ENCODE results near the gene SPOCD1.

Gene SPOCD1

DNA sequence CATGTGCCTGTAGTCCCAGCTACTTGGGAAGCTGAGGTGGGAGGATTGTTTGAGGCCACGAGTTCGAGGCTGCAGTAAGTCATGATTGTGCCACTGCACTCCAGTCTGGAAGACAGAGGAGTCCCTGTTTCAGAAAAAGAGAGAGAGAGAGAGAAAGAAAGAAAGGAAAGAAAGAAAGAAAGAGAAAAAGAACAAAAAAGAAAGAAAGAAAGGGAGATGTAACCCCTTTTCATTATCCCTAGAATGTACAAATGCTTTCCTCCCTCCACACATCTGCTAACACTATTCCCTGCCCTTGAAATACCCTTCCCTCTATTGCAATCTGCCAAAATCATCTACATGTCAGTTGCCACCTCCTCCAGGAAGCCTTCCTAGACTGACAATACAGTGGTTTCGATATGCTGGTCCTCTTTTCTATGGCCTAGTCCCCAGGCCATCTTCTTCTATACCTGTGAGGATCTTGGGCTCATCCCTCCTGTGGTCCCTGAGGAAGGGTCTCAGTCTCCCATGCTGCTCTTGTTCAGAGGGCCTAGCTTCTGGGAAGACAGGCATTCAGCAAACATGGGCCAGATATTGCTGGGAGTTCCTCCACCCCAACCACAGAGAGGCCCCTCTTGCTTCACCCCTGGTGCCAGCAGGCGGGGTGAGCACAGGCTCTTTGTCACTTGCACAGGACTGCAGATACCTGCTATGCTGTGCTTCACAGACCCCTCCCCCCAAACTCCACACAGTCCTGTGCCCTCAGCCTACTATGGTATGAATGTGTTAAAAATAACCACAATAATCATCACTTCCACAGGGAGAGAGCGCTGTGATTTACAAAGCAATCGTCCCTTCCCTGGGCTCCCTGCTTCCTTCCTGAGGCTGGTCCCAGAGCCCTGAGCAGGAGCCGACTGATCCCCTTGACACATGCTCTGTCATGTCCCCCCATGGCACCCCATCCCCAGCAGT, 65.8 kb downstream of the SPOCD1 start:
- Histone ChIP-seq H3K56ac (ENCODE audit: low read length) (no peak overlapping the region), H3K18ac (ENCODE audit: low read length) (no peak overlapping the region), H3K4ac (ENCODE audit: low read depth, low read length) (no peak overlapping the region), H3K4me2 (ENCODE audit: low read length) (no peak overlapping the region), H3K27ac (ENCODE audit: low read depth, low read length) (no peak overlapping the region), H3K27me3 (ENCODE audit: insufficient read depth, low read length, poor library complexity) (no peaks in the 10 kb centered on the region), H2BK120ac (ENCODE audit: low read depth, low read length) (no peak overlapping the region), H2BK5ac (ENCODE audit: low read length) (no peak overlapping the region), H2BK15ac (replicated peaks; ENCODE audit: low read depth) (no peak overlapping the region), H3K4me3 (ENCODE audit: low read length) (no peak overlapping the region), H3K9ac (ENCODE audit: low read length) (no peak overlapping the region), H4K5ac (ENCODE audit: low read length) (no peak overlapping the region), H4K8ac (ENCODE audit: low read depth, low read length) (no peak overlapping the region), H2AK5ac (ENCODE audit: low read length) (no peak overlapping the region), H3K23ac (ENCODE audit: low read length) (no peak overlapping the region), H3K79me1 (ENCODE audit: low read length) (no peaks in the 10 kb centered on the region), H3K36me3 (ENCODE audit: control insufficient read depth, insufficient read depth, low read length) (no peaks in the 10 kb centered on the region), H3K4me1 (ENCODE audit: control insufficient read depth, low read depth, low read length) (peaks cover 12% of the 10 kb centered on the region), H3K79me2 (ENCODE audit: control insufficient read depth, insufficient read depth, low read length) (no peaks in the 10 kb centered on the region)
- no peak for DNase-seq
- WGBS (ENCODE audit: extremely low coverage, insufficient coverage, low lambda C conversion rate) = no CpG with 5 or more reads among the region's 7 CpGs

DNA sequence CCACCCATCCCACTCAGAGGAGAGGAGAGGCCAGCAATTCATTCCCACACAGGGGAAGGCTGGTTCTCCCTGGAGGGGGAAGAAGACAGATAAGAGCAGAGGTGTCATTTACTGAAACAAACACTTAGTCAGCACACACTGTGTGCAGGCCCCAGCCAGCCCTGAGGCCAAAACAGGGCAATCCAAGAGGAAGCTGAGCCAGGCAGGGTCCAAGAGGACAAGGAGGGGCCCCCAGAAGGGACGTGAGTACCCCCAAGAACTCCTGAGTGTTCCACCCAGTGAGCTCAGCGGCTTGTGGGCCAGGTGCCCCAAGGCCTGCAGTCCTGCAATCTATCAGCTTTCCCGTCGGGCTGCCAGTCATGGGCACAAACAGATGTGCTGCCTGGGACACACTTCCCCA, 67.5 kb downstream of the SPOCD1 start:
- no peak overlapping the region for H3K4me2 ChIP-seq (ENCODE audit: low read length)
- no peak overlapping the region for H3K23ac ChIP-seq (ENCODE audit: low read length)
- no peaks in the 10 kb centered on the region for H3K27me3 ChIP-seq (ENCODE audit: insufficient read depth, low read length, poor library complexity)
- H3K4ac ChIP-seq (ENCODE audit: low read depth, low read length) = no peak overlapping the region
- H3K56ac ChIP-seq (ENCODE audit: low read length) = peak overlapping the region; percentile 77
- no peak overlapping the region for H2BK5ac ChIP-seq (ENCODE audit: low read length)
- H3K27ac ChIP-seq (ENCODE audit: low read depth, low read length) = no peak overlapping the region
- peak; percentile 69 for DNase-seq
- no peak overlapping the region for H3K18ac ChIP-seq (ENCODE audit: low read length)
- no peaks in the 10 kb centered on the region for H3K79me2 ChIP-seq (ENCODE audit: control insufficient read depth, insufficient read depth, low read length)
- peaks cover 12% of the 10 kb centered on the region for H3K4me1 ChIP-seq (ENCODE audit: control insufficient read depth, low read depth, low read length)
- H3K4me3 ChIP-seq (ENCODE audit: low read length) = no peak overlapping the region
- WGBS (ENCODE audit: extremely low coverage, insufficient coverage, low lambda C conversion rate) = no CpG with 5 or more reads among the region's 4 CpGs
- no peaks in the 10 kb centered on the region for H3K79me1 ChIP-seq (ENCODE audit: low read length)
- no peak overlapping the region for H2AK5ac ChIP-seq (ENCODE audit: low read length)
- no peak overlapping the region for H2BK15ac ChIP-seq (replicated peaks; ENCODE audit: low read depth)
- H2BK120ac ChIP-seq (ENCODE audit: low read depth, low read length) = no peak overlapping the region
- no peak overlapping the region for H4K8ac ChIP-seq (ENCODE audit: low read depth, low read length)
- H4K5ac ChIP-seq (ENCODE audit: low read length) = no peak overlapping the region
- no peaks in the 10 kb centered on the region for H3K36me3 ChIP-seq (ENCODE audit: control insufficient read depth, insufficient read depth, low read length)
- peak overlapping the region; percentile 3 for H3K9ac ChIP-seq (ENCODE audit: low read length)

DNA sequence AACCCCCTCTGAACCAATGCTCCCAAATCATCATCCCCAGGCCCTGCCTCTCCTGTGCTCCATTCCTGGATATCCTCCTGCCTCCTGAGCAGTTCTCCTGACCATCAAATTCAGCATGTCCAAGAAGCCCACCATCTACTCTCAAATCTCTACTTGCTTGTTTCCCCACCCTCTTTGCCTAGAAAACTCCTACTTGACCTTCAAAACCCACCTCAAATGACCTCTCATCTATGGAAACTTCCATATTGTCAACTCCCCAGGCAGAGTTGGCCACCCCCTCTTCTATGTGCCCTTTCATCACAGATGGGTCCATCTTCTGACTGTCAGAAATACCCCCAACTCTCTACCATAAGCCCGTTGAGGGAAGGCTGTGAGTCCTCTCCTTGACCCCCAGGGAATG, 68.5 kb downstream of the SPOCD1 start:
- Histone ChIP-seq H3K56ac (ENCODE audit: low read length) (peak overlapping the region; percentile 0), H4K5ac (ENCODE audit: low read length) (no peak overlapping the region), H3K4me3 (ENCODE audit: low read length) (no peak overlapping the region), H3K23ac (ENCODE audit: low read length) (no peak overlapping the region), H3K4me2 (ENCODE audit: low read length) (no peak overlapping the region), H3K18ac (ENCODE audit: low read length) (no peak overlapping the region), H2BK120ac (ENCODE audit: low read depth, low read length) (no peak overlapping the region), H2BK15ac (replicated peaks; ENCODE audit: low read depth) (no peak overlapping the region), H3K79me2 (ENCODE audit: control insufficient read depth, insufficient read depth, low read length) (no peaks in the 10 kb centered on the region), H3K4ac (ENCODE audit: low read depth, low read length) (no peak overlapping the region), H3K4me1 (ENCODE audit: control insufficient read depth, low read depth, low read length) (peaks cover 10% of the 10 kb centered on the region), H4K8ac (ENCODE audit: low read depth, low read length) (no peak overlapping the region), H3K27me3 (ENCODE audit: insufficient read depth, low read length, poor library complexity) (no peaks in the 10 kb centered on the region), H2BK5ac (ENCODE audit: low read length) (no peak overlapping the region), H3K36me3 (ENCODE audit: control insufficient read depth, insufficient read depth, low read length) (no peaks in the 10 kb centered on the region), H3K9ac (ENCODE audit: low read length) (no peak overlapping the region), H3K27ac (ENCODE audit: low read depth, low read length) (no peak overlapping the region), H3K79me1 (ENCODE audit: low read length) (no peaks in the 10 kb centered on the region), H2AK5ac (ENCODE audit: low read length) (no peak overlapping the region)
- DNase-seq = no peak
- WGBS (ENCODE audit: extremely low coverage, insufficient coverage, low lambda C conversion rate) = no CpG with 5 or more reads among the region's 1 CpG

DNA sequence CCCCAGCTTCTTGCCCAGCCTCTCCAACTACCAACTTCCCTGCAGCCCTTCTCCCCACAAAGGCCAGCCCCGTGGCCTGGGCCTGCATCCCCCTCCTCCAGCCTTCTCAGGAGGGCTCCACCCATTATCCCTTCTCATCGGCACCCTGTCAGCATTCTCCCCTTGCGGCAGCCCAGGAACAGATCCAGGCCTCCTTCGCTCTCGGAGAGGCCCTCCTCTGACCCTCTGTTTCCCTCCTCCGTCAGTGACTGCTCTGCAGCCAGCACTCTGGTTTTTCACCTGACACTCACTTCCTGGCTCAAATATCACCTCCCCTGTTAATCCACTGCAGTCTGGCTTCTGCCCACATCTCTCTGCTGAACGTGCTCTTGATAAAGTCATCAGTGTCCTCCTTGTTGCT, 69.1 kb downstream of the SPOCD1 start:
- no peaks in the 10 kb centered on the region for H3K36me3 ChIP-seq (ENCODE audit: control insufficient read depth, insufficient read depth, low read length)
- H3K18ac ChIP-seq (ENCODE audit: low read length) = no peak overlapping the region
- H3K4me3 ChIP-seq (ENCODE audit: low read length) = no peak overlapping the region
- no peak overlapping the region for H2AK5ac ChIP-seq (ENCODE audit: low read length)
- H3K23ac ChIP-seq (ENCODE audit: low read length) = no peak overlapping the region
- H3K79me1 ChIP-seq (ENCODE audit: low read length) = no peaks in the 10 kb centered on the region
- peaks cover 5% of the 10 kb centered on the region for H3K4me1 ChIP-seq (ENCODE audit: control insufficient read depth, low read depth, low read length)
- no peak overlapping the region for H3K27ac ChIP-seq (ENCODE audit: low read depth, low read length)
- H3K9ac ChIP-seq (ENCODE audit: low read length) = peak overlapping the region; percentile 18
- no peak overlapping the region for H4K5ac ChIP-seq (ENCODE audit: low read length)
- DNase-seq = peak; percentile 48
- no peak overlapping the region for H2BK15ac ChIP-seq (replicated peaks; ENCODE audit: low read depth)
- H2BK5ac ChIP-seq (ENCODE audit: low read length) = no peak overlapping the region
- no peak overlapping the region for H3K4ac ChIP-seq (ENCODE audit: low read depth, low read length)
- WGBS (ENCODE audit: extremely low coverage, insufficient coverage, low lambda C conversion rate) = no CpG with 5 or more reads among the region's 7 CpGs
- no peak overlapping the region for H2BK120ac ChIP-seq (ENCODE audit: low read depth, low read length)
- H3K56ac ChIP-seq (ENCODE audit: low read length) = peak overlapping the region; percentile 22
- H3K27me3 ChIP-seq (ENCODE audit: insufficient read depth, low read length, poor library complexity) = no peaks in the 10 kb centered on the region
- H3K79me2 ChIP-seq (ENCODE audit: control insufficient read depth, insufficient read depth, low read length) = no peaks in the 10 kb centered on the region
- no peak overlapping the region for H4K8ac ChIP-seq (ENCODE audit: low read depth, low read length)
- no peak overlapping the region for H3K4me2 ChIP-seq (ENCODE audit: low read length)

DNA sequence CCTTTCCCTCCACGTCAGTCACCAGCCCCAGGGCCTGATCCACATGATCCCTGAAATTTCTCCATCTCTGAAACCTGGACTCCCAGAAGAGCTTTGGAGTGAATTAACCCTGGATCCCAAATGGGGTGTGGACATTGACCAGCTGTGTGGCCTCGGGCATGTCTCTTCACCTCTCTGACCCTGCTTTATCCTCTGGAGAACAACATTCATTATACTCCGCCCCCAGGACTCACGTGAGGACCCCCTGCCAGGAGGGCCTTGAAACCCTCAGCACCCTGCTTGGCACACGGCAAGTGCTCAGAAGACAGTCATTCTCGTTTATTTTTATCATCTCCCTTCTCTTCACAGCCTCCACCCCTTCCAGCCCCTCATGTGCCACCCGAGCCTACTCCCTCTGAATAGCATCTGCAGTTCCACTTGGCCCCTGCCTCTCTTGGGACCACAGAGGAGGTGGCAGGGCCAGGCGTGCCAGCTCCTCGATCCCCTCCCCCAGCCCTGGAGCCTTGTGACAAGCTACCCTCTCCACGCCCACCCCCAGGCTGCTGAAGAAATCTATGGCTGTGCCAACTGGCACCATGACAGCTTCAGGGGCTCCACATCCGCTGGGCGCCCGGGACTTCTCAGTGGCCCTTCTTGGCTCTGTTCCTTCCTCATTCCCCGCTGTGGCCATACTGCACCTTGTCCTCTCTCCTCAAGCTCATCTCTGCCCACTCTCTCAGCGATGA, 69.7 kb downstream of the SPOCD1 start:
- H3K18ac ChIP-seq (ENCODE audit: low read length) = no peak overlapping the region
- H3K79me1 ChIP-seq (ENCODE audit: low read length) = no peaks in the 10 kb centered on the region
- no peak overlapping the region for H2BK120ac ChIP-seq (ENCODE audit: low read depth, low read length)
- H4K8ac ChIP-seq (ENCODE audit: low read depth, low read length) = no peak overlapping the region
- WGBS (ENCODE audit: extremely low coverage, insufficient coverage, low lambda C conversion rate) = no CpG with 5 or more reads among the region's 15 CpGs
- H3K27ac ChIP-seq (ENCODE audit: low read depth, low read length) = no peak overlapping the region
- H4K5ac ChIP-seq (ENCODE audit: low read length) = no peak overlapping the region
- H3K4ac ChIP-seq (ENCODE audit: low read depth, low read length) = no peak overlapping the region
- peak overlapping the region; percentile 22 for H3K56ac ChIP-seq (ENCODE audit: low read length)
- no peak for DNase-seq
- H3K23ac ChIP-seq (ENCODE audit: low read length) = no peak overlapping the region
- H3K27me3 ChIP-seq (ENCODE audit: insufficient read depth, low read length, poor library complexity) = no peaks in the 10 kb centered on the region
- H3K4me2 ChIP-seq (ENCODE audit: low read length) = no peak overlapping the region
- H2BK5ac ChIP-seq (ENCODE audit: low read length) = no peak overlapping the region
- H3K4me1 ChIP-seq (ENCODE audit: control insufficient read depth, low read depth, low read length) = peaks cover 5% of the 10 kb centered on the region
- H2AK5ac ChIP-seq (ENCODE audit: low read length) = no peak overlapping the region
- peak overlapping the region; percentile 18 for H3K9ac ChIP-seq (ENCODE audit: low read length)
- no peak overlapping the region for H3K4me3 ChIP-seq (ENCODE audit: low read length)
- no peaks in the 10 kb centered on the region for H3K36me3 ChIP-seq (ENCODE audit: control insufficient read depth, insufficient read depth, low read length)
- no peaks in the 10 kb centered on the region for H3K79me2 ChIP-seq (ENCODE audit: control insufficient read depth, insufficient read depth, low read length)
- no peak overlapping the region for H2BK15ac ChIP-seq (replicated peaks; ENCODE audit: low read depth)
